ENCODE results near the gene MINDY2. TPM values are rescaled to one million over a fixed set of nuclear protein-coding genes. Genes with fewer than 3 reads are reported as not detected.

MINDY2 gene, protein sequence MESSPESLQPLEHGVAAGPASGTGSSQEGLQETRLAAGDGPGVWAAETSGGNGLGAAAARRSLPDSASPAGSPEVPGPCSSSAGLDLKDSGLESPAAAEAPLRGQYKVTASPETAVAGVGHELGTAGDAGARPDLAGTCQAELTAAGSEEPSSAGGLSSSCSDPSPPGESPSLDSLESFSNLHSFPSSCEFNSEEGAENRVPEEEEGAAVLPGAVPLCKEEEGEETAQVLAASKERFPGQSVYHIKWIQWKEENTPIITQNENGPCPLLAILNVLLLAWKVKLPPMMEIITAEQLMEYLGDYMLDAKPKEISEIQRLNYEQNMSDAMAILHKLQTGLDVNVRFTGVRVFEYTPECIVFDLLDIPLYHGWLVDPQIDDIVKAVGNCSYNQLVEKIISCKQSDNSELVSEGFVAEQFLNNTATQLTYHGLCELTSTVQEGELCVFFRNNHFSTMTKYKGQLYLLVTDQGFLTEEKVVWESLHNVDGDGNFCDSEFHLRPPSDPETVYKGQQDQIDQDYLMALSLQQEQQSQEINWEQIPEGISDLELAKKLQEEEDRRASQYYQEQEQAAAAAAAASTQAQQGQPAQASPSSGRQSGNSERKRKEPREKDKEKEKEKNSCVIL
- polyA plus RNA-seq (ENCODE audit: insufficient read length in 3 of 3) = 10 to 100 TPM; 24.8 to 29.2 (median 27.6) TPM

DNA sequence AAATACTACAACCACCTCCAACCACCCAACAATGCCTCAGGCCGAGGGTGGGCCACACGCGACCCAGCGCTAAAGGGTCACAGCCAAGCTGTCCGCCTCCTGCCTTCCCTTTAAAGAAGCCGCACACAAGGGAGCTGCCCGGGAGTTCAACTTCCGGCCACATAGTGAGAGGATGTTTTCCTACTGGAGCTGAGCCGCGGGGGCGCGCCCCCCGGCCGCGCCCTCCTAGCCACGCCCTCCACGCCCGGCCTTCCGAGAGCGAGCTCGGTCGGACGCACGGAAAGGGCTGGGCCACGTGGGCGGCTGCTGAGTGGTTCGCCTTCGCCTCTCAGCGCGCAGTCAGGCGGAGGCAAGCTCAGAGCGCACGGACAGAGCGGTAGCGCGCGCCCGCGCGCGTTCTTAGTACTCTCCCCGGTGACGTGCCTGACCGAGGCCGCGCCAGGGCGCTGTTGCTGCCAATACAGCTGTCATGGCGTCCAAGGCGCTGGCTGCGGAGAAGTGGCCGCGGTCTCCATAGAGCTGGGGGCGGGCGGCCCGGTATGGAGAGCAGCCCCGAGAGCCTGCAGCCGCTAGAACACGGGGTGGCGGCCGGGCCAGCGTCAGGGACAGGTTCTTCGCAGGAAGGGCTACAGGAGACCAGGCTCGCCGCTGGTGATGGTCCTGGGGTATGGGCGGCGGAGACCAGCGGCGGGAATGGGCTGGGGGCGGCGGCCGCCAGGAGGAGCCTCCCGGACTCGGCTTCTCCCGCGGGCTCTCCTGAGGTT is at the start of gene MINDY2:
MINDY2 (plus strand) TSS at position 446 of the 764 bp plus-strand sequence; CDS start at position 540, 94 bp downstream.
- DNase-seq (ENCODE audit: low read depth in 3 of 3, low spot score in 2 of 3) = peak; percentile 97 to 98 (median 97)

DNA sequence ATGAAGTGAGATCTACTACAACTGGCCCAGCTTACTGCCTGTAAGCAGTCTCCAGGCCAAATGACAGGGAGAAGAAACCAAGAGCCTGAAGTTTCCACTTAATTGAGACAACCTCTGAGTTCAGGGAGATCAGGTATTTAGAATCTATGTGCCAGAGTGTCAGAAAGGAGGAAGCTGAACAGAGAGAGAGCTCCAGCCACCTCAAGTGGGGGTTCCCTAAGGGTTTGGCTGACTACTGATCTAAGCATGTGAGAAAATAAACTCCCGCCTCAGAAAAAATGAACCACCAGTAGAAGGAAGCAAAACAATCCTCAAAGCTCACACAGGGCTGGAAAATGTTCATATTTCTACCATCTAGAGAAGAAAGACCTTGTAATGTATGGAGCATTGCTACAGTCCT is 46.6 kb upstream of the MINDY2 start:
- DNase-seq (ENCODE audit: low read depth in 3 of 3, low spot score in 2 of 3) = no peak

DNA sequence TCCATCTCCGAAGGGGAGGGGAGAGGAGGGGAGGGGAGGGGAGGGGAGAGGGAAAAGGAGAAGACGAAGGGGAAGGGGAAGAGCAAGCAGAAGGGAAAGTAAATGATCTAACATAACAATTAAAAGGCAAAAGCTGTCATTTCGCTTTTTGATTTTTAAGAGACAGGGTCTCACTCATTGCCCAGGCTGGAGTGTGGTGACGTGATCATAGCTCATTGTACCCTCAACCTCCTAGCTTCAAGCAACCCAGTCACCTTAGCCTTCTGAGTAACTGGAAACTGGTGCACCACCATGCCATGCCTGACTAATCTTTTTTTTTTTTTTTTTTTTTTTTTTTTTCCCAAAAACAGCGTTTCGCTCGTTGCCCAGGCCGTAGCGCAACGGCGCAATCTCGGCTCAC is 44.2 kb upstream of the MINDY2 start:
- DNase-seq (ENCODE audit: low read depth in 3 of 3, low spot score in 2 of 3) = no peak

DNA sequence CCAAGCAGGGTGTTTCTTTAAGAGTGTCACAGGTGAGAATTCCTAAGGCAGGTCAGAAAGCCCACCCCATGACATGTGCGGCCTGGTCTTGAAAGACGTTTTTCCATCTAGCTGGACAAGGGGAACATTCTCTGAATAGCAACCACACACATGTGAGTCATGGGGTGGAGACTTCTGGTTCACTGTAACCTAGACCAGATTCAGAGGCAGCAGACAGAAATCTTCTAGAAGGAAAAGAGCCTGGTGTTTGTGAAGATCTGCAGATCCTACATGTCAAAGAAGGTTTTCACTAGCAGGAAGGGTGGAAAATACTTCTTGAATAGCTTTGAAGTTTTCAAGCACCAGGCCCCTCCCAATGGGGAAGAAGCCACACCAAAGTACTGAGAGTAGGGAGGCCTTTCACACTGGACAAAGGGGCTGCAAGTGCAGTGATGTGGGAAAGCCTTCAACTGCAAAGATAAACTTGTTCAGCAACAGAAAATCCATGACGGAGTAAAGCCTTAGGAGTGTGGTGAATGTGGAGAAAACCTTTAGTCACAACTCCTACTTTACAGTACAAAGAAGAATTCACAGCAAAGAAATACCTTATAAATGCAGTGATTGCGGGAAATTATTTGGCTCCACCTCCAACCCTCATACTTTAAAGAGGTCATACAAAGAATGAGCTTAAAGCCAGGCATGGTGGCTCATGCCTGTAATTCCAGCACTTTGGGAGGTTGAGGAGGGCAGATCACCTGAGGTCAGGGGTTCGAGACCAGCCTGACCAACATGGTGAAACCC is 39.2 kb upstream of the MINDY2 start:
- no peak for DNase-seq (ENCODE audit: low read depth in 3 of 3, low spot score in 2 of 3)

DNA sequence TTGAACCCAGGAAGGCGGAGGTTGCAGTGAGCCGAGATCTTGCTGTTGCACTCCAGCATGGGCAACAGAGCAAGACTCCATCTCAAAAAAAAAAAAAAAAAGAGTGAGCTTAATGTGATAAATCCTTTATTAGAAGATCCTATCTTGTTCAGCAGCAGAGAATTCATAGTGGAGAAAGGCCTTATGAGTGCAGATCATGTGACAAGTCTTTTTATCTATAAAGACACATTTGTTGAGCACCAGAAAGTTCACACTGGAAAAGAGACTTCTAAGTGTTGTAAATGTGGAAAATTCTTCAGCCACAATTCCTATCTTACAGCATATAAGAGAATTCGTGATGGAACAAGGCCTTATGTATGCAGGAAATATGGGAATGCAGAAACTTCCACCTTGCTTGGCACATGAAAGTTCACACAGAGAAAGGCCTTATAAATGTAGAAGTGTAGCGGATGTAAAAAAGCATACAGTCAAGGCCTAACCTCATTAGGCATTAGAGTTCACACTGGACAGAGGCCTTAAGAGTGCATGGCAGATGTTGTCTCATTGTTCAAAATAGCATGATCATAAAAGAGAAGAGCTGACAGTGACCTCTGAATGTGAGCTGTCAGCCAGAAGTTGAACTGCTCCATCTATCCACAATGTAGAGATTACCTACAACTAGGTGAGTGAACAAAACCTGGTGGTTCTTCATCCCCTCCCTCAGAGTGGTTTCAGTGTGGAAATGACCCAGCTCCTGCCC is 38.3 kb upstream of the MINDY2 start:
- no peak for DNase-seq (ENCODE audit: low read depth in 3 of 3, low spot score in 2 of 3)

DNA sequence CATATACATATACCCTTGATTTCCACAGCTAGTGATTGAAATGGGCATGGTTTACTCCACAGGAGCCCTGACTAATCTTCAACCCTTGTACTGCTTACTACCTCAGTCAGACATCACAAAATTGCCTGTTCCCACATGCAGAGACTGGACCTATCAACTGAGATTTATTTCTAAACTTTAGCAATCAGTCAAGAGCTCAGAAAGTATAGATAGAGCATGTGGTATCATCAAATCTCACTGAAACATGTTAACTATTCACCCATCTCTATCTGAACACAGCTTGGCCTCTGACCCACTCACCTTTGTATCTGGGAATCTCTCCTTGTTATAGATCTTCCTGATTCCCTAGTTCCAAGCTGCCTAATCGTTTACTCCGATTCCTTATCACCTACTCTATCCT is 36.2 kb upstream of the MINDY2 start:
- DNase-seq (ENCODE audit: low read depth in 3 of 3, low spot score in 2 of 3) = no peak

DNA sequence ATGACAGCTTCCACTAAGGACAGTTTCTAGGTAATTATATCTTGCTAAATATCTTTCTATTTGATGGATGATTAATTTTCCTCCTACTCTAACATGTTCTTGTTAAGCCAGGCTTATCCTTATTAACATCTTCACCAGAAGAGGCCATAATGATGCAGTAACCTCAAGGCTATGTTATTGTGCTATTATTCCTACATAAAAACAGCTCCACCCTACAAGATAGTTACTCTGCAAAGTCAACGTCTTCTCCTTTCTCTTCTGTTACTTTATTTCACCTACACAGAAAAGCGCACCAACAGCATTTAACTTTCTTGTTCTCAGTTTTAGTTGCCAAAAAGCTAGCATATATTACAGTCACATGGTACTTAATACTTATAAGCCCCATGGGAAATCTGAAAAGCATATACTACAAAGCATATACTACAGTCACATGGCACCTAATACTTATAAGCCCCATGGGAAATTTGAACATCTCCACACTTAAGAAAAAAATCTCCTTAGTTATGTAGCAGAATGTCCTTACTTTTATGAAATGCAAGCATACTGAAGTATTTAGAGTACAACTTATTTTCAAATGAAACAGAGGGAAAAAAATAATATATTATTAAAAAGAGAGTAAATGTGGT is 35.0 kb upstream of the MINDY2 start:
- no peak for DNase-seq (ENCODE audit: low read depth in 3 of 3, low spot score in 2 of 3)

DNA sequence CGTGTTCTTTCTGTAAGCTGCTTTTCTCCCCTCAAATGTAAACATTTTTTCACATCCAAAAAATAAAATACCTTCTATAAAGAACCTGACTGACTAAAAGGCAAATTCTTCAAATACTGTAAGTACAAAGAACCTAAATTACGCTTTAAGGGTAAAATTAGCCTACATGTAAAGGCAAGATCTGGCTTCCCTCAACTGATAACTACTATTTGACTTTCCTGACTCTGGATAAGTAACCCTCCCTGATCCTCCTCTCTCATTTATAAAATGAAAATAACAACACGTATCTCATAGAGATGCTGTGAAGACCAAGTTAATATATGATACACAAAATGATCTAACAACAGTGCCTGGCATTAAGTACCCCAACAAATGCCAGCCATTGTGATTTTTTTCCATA is 33.8 kb upstream of the MINDY2 start:
- no peak for DNase-seq (ENCODE audit: low read depth in 3 of 3, low spot score in 2 of 3)

DNA sequence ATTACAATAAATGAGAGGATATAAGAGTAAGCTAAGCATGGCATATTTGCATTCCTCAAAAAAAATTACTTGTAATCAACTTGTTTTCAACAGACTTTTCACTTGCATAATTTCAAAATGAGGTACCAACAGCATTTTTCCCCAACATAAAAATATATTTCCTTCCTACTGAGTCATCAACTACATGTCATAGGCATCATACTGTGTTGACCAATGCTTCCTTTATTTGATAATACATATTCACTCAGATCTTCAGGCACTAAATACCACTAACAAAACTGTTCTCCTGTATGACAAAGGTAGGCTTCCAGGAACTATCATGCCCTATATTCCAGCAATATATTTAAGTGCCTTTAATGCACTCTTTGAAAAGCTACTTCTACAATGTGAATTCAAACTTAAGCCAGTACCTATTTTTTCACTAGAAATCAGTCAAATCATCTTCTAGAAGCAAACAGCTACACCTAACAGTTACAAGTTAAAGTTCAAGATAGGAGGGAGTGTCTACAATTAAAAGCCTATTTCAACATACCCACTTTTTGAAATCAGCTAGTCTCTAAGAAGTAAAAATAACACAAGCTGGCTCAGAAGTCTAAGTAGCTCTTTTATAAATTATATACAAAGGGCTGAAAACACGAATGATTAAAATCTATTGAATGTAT is 32.9 kb upstream of the MINDY2 start:
- no peak for DNase-seq (ENCODE audit: low read depth in 3 of 3, low spot score in 2 of 3)

DNA sequence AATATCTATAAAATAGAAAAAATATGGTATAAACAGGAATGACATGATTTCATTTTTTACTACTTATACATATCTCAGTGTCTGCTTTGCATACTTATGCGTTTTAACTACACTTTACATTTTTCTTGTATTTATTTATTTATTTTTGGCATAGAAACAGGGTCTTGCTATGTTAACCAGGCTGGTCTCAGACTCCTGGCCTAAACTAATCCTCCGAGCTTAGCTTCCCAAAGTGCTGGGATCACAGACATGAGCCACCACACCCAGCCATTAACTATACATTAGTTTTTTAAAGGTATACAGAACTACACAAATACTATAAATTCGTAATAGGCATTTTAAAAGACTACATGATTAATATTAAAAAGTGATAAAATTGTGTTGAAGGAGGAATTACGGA is 30.7 kb upstream of the MINDY2 start:
- no peak for DNase-seq (ENCODE audit: low read depth in 3 of 3, low spot score in 2 of 3)

DNA sequence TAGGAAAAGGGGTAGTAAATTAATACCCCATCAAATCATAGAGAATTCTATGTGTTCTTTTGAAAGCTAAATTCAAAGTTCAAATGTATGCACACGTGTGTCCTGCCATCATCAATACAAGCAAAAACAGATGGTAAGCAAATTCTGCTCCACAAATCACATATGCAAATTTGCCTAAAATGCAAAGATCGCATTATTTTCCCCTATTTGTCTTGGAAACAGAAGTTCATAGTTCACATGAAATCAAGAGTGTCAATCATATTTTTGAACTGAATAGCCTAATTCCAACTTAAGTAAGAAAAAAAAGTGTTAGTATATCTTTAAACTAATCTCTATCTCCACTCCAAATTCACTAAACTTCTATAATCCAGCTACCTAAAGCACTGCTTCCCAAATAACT is 30.1 kb upstream of the MINDY2 start:
- DNase-seq (ENCODE audit: low read depth in 3 of 3, low spot score in 2 of 3) = no peak

DNA sequence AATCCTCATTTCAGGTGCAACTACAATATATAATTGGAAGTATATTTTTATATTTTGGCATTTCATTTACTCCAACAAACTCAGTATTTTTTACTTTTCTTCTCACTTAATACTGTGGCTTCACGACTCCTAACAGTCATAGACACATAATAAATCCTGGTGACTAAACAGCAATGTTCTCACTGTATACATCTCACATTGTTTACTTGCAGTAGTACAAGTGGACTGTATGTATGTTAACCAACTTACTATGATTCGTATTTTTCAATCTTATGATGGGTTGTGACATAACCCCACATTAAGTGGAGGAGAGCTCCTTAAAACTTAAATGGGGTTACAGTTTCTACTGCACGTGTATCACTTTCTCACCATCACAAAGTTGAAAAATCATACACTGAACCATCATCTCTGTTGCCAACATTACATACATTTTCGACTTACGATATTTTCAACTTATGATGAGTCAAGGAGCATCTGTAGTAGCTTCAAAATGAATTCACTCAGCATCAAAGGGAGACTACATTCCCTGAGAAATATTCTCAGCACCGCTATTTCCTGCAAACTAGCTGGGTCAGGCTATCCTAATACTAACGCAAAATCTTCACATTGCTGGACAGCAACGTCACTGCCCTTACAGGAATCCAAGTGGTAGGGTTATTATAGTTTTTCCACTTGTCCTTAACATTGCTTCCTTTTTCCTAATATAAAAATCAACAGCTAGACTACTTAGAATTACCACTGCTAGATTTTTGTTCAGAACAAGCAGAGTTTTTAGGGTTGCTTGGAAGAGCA is 28.9 kb upstream of the MINDY2 start:
- no peak for DNase-seq (ENCODE audit: low read depth in 3 of 3, low spot score in 2 of 3)

DNA sequence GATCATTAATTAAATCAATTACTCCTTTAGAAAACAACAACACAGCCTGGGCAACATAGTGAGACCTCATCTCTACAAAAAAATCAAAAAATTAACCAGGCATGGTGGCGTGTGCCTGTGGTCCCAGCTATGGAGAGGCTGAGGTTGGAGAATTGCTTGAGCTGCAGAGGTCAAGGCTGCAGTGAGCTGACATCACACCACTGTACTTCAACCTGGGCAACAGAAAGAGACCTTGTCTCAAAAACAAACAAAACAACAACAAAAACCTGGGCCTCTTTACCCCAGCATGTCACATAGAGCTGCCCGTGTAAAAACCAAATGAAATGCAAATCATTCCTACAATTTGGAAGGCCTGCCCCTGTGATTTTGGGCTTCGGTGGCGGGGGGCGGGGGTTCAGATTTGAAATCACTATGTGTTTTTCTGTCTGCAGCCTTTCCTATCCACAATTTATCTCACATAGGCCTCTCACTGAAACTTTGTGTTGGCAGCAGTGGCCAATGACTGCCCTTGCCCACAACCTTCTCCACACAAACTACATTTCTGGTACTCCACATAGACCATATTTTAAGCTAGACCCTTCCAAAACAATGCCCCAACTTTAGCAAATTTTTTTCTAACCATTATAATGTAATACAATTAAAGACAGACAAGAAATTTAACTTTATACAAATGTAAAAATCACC is 28.1 kb upstream of the MINDY2 start:
- no peak for DNase-seq (ENCODE audit: low read depth in 3 of 3, low spot score in 2 of 3)

DNA sequence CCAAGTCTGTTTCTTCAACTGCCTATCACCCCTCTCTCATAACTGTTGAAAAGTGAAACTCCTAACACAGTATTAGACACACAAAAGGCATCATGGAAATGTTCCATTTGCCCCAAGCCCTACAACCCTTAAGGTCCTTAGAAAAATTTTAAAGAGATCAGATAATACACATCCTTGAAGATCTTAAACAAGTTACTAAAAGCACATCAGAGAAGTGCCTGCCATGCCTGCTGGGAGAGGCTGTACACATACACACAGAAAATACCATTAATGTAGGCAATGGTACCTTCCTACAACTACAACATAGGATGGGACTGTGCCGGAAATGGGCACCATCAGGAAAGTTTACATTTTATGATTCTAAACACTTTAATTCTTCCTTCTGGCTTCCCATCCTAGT is 24.9 kb upstream of the MINDY2 start:
- no peak for DNase-seq (ENCODE audit: low read depth in 3 of 3, low spot score in 2 of 3)

DNA sequence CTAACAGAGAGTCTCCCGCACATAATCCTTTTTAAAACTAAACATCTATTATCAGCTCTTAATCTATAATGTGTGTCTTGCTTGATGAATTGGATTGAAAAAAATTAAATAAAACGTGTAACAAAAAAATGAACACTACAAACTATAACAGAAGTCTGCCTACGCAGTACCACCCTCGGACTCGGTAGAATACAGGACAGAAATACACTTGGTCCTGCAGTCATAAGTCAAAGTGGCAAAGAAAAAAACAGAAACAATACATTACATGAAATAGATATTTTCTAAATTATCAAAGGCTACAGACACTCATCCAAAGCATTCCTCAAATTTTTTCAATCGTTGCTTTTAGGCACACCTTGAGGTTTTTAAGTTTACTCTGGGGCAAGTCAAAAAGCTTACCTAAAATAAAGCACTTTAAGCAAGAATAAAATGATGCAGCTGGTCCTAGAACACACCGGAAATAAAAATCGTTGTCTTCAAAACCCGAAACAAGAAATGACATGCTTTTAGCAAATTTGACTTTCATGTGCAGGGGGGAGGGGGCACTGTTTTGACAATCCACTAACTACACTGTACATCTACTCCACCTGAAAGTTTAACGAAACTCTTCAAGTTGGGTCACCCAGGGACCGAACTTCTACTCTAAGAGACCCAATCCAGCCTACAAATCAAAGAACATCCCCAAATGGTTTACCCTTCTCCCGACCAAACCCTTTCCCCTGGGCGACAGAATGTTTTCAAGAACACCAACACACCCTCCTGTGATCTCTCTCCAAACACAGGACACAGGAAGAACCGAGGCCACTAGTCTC is 22.9 kb upstream of the MINDY2 start:
- no peak for DNase-seq (ENCODE audit: low read depth in 3 of 3, low spot score in 2 of 3)

DNA sequence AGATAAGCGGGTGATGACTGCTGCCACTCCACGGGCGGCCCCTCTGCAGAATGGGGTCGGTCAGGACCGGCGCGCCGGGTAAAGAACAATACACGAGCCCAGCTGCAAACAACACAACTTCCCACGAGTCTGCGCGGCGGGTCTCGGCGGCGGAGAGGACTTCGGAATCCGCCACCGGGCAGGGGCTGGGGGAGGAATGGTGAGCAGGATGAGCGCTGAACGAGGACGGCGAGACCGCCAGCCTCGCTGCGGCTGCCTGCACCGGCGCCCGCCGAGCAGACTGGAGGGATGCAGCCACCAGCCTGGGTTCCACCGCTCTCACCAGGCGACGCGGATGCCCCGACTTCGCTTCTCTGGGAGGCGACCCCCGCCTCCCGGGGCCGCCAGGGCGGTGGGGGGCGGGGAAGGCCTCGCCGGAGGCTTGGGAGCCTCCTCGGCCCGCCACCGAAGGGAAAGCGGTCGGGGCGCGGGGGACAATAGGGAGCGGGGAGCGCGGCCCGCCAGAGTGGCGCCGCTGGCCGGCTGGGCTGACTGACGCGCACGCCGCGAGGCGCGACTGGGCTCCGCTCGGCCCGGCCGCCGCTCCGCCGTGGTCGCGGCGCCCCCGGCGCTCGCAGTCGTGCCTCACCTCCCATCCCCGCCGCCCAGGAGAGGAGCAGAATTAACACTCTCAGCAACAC is 22.1 kb upstream of the MINDY2 start:
- DNase-seq (ENCODE audit: low read depth in 3 of 3, low spot score in 2 of 3) = no peak
